Colonic mucosa (tissue), 4 donors: ENCODE measurements around the gene NRG2. TPM values are rescaled to one million over a fixed set of nuclear protein-coding genes. Genes with fewer than 3 reads are reported as not detected.

ENCODE experiments used
- DNase-seq: peaks from one replicate; pipeline ENCODE4 v3.0.0-alpha.2; 2020
- H3K27ac ChIP-seq: fragments of 200-600 bp; one replicate; pipeline ENCODE4 v1.8.0; 2021
- H3K27me3 ChIP-seq: fragments of 200-600 bp; one replicate; pipeline ENCODE4 v1.8.0; 2021
- H3K36me3 ChIP-seq: fragments of 200-600 bp; one replicate; pipeline ENCODE4 v1.8.0; 2021
- H3K4me1 ChIP-seq: fragments of 200-600 bp; one replicate; pipeline ENCODE4 v1.8.0; 2021; ENCODE audit warnings: mild to moderate bottlenecking
- H3K4me3 ChIP-seq: fragments of 200-600 bp; one replicate; pipeline ENCODE4 v1.8.0; 2021
- H3K9ac ChIP-seq, 2 donors: one replicate each; pipeline ENCODE4 v1.7.0; 2013; ENCODE audit warnings: control low read depth in 2 of 2, low read depth in 2 of 2, low read length in 2 of 2
- H3K9me3 ChIP-seq: fragments of 200-600 bp; one replicate; pipeline ENCODE4 v1.8.0; 2021
- intact Hi-C: fragments of 100-400 bp; cut with DNase I; formaldehyde crosslinking; loops from one replicate; pipeline ENCODE4 v1.14.1; 2022
- total RNA-seq, 2 donors: library from RNA; stranded (reverse); fragmentation: NEBNext Ultra II Directional in 1 of 2; extraction: Animal tissue kit (Norgen Biotek cat#: 25700) in 1 of 2; gene quantifications; one replicate each; pipeline ENCODE4 v1.2.1, GENCODE V29; 2021
- TF ChIP-seq, protein P1 (sequence below): fragments of 200-600 bp; IDR thresholded peaks from one replicate; pipeline ENCODE4 v1.8.0; 2022; ENCODE audit warnings: antibody characterized with exemption, mild to moderate bottlenecking
- donor health status: healthy.
- donor health status: DM: no; HTN: no; CAD: no.
- donor health status: DM: no; HTN: no; CAD: no.

The NRG2 gene
- total RNA-seq, 2 donors from 2014 or later = 0.10 to 0.48 TPM

DNA sequence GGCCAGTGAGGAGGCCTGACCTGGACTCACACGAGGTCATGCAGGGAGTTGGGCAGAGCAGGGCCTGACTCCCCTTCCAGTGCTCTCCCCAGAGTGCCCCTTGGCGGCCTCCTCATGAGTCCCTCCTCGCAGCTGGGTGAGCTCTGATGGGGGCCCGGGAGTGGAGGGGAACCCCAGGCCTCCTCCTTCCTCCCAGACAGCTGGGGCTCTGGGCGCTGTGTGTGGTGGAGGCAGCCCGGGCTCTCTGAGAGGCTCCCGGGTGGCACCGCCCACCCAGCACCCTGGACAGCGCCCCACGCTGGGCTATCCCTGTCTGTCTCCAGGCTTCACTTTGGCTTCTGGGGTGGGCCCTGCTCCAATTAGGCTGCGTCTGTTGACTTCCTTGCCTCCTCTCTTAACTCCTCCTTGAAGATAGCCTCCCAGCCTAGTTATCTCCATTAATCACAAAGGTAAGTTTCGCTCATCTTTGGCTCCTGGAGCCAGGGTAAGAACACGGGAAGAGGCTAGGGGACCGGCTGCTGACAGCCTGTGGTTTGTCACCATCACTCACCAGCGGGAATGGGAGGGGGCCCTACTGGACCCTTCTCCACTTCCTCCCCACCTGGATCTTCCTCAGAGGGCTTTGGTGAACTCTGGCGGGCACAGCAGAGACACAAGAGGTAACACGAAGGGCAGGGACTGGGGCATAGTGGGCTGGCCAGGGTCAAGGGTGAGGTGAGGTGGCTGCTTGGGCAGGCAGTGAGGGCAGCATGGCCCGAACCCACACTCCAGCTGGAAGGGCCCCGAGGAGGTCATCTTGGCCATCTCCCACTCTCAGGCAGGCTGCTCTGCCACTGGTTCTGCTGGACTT lies 234.4 kb downstream of the NRG2 start:
- TF ChIP-seq, protein P1, sequence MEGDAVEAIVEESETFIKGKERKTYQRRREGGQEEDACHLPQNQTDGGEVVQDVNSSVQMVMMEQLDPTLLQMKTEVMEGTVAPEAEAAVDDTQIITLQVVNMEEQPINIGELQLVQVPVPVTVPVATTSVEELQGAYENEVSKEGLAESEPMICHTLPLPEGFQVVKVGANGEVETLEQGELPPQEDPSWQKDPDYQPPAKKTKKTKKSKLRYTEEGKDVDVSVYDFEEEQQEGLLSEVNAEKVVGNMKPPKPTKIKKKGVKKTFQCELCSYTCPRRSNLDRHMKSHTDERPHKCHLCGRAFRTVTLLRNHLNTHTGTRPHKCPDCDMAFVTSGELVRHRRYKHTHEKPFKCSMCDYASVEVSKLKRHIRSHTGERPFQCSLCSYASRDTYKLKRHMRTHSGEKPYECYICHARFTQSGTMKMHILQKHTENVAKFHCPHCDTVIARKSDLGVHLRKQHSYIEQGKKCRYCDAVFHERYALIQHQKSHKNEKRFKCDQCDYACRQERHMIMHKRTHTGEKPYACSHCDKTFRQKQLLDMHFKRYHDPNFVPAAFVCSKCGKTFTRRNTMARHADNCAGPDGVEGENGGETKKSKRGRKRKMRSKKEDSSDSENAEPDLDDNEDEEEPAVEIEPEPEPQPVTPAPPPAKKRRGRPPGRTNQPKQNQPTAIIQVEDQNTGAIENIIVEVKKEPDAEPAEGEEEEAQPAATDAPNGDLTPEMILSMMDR = no peak
- Histone ChIP-seq H3K27me3 (no peaks in the 10 kb centered on the region), H3K4me1 (no peaks in the 10 kb centered on the region), H3K9ac (no peak overlapping the region), H3K4me3 (no peak overlapping the region), H3K36me3 (no peaks in the 10 kb centered on the region), H3K27ac (no peak overlapping the region), H3K9me3 (no peaks in the 10 kb centered on the region)
- no peak for DNase-seq
- intact Hi-C loops = no loop called here

DNA sequence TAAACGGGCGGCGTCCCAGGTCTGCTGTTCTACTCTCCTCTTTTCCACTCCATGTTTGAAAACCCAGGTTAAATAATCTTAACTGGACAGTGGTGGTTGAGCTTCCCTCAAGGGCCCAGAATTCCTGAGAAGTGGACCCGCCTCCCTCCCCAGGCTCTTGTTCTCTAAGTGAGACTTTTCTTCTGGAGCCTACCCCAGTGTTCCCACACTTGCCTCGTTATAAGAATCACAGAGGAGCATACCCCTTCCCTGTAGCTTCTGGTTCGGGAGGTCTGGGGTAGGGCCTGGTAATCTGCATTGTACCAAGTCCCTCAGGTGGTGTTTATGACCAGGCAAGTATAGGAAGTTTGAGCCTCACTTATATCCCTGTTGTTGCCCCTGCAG lies 235.5 kb downstream of the NRG2 start:
- TF ChIP-seq, protein P1 = no peak
- intact Hi-C loops = no loop called here
- no peak for DNase-seq

DNA sequence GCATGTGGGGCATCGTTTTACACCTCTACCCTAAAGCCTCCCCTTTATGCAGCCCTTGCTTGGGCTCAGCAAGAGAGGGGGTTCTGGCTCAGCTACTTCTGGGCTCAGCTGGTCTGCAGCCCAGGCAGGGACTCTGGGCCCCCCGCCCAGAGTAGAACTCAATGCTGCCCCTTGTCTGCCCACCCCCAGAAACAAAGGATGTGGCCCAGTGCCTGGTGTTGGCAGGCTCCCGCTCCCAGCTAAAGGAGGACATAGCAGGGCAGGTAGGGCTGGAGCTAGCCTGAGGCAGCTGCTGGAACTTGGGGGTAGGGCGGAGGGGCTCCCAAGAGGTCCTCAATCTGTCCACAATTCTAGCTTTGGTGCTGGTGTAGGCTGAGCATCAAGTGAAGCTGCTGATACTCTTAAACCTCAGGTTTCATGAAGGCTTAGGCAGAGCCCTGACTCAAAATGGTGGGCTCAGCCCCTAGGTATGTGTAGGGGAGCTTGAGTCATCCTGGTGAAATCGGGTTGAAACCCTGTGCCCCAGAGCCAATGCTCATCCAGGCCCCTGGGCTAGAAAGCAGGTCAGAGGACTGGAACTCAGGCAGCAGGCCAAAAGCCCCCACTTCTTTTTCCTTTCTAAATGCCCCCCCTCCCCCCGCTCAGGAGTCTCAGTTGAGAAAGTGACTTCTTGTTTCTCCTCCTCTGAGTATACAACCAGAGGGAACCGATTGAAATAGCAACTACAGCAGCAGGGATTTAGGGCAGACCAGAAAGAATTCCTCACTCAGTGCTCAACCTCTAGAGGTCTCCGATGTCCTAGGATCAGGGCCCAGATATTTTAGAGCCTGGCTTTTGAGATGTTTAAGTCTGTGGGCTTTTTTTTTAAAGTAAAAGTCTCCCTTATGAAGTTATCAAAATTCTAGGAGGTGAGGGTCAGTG lies 236.1 kb downstream of the NRG2 start:
- no peak for DNase-seq

More for the DNA sequence above, 235.5 kb downstream of the NRG2 start:
- no peak overlapping the region for H3K9ac ChIP-seq
- no peaks in the 10 kb centered on the region for H3K9me3 ChIP-seq
- H3K36me3 ChIP-seq = no peaks in the 10 kb centered on the region
- no peak overlapping the region for H3K4me3 ChIP-seq
- H3K4me1 ChIP-seq = no peaks in the 10 kb centered on the region
- no peak overlapping the region for H3K27ac ChIP-seq
- no peaks in the 10 kb centered on the region for H3K27me3 ChIP-seq

DNA sequence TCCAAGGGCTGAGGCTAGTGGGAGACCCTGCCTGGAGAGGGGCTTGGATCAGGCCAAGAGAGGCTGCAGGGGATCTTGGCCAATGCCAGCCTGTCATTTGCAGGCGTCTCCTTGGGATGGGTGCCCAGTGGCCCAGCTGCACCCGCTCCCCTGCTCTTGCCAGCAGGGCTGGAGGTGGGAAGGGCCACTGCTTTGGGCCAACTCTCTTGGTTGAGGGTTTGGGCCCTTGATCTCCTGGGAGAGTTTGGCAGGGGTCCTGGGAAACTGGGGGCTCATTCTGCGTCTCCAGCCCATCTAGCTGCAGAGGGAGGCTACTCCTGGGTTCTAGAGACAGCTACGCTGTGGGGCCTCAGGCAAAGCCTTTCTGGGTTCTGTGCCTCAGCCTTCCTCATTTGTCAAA lies 237.0 kb downstream of the NRG2 start:
- H3K9ac ChIP-seq = no peak overlapping the region
- TF ChIP-seq, protein P1 = no peak
- H3K4me1 ChIP-seq = no peaks in the 10 kb centered on the region
- no peak for DNase-seq
- H3K4me3 ChIP-seq = no peak overlapping the region
- no peaks in the 10 kb centered on the region for H3K36me3 ChIP-seq
- H3K27me3 ChIP-seq = no peaks in the 10 kb centered on the region
- intact Hi-C loops = no loop called here
- H3K27ac ChIP-seq = no peak overlapping the region
- H3K9me3 ChIP-seq = no peaks in the 10 kb centered on the region

More for the DNA sequence above, 236.1 kb downstream of the NRG2 start:
- Histone ChIP-seq H3K4me3 (no peak overlapping the region), H3K27ac (no peak overlapping the region), H3K9ac (no peak overlapping the region), H3K27me3 (no peaks in the 10 kb centered on the region), H3K4me1 (no peaks in the 10 kb centered on the region), H3K9me3 (no peaks in the 10 kb centered on the region), H3K36me3 (no peaks in the 10 kb centered on the region)
- TF ChIP-seq, protein P1 = no peak
- intact Hi-C loops = no loop called here

DNA sequence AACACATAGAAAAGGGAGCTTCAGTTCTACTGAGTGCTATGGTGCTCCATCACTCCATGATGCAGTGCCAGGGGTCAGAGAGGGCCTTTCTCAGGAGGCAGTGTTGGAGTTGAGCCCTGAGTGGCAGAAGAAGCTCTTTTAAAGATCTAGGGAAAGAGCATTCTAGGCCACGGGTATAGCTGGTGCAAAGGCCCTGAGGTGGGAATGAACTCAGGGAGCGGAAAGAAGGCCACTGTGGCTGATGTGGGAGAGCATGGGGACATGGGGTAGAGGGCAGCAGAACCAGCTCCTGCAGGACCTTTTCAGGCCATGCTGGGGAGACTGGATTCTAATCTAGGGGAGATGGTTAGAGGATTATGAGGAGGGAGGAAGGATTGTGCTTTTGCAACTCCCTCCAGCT lies 237.6 kb downstream of the NRG2 start:
- Histone ChIP-seq H3K27ac (no peak overlapping the region), H3K9ac (no peak overlapping the region), H3K36me3 (no peaks in the 10 kb centered on the region), H3K4me1 (no peaks in the 10 kb centered on the region), H3K4me3 (no peak overlapping the region), H3K27me3 (no peaks in the 10 kb centered on the region), H3K9me3 (no peaks in the 10 kb centered on the region)
- DNase-seq = no peak
- TF ChIP-seq, protein P1 = no peak
- intact Hi-C loops = no loop called here
